K562 (cell line): ENCODE results near the gene FRMPD1. TPM values are rescaled to one million over a fixed set of nuclear protein-coding genes. Genes with fewer than 3 reads are reported as not detected.

Experiments
- ATF4 ChIP-seq: fragments of 450-650 bp; formaldehyde crosslinking; IDR thresholded peaks from 2 replicates; pipeline ENCODE4 v1.4.0; 2022; ENCODE audit warnings: mild to moderate bottlenecking, moderate library complexity
- KDM2B ChIP-seq: fragments of 250-450 bp; sonication (Bioruptor Pico); IDR thresholded peaks from 2 replicates; pipeline ENCODE4 v1.8.0; 2021; ENCODE audit warnings: mild to moderate bottlenecking, moderate library complexity
- RAD51 ChIP-seq: fragments of 450-650 bp; IDR thresholded peaks from 2 replicates; pipeline ENCODE4 v1.7.1; 2016; ENCODE audit warnings: low read depth, mild to moderate bottlenecking, borderline replicate concordance
- RBM25 ChIP-seq: fragments of 200-400 bp; formaldehyde crosslinking; IDR thresholded peaks from 2 replicates; pipeline ENCODE4 v1.6.1; 2018; ENCODE audit warnings: low read length, low read depth, moderate library complexity; ENCODE audit not compliant: severe bottlenecking
- REST ChIP-seq, 2 experiments: fragments of 450-650 bp; formaldehyde crosslinking in 1 of 2; IDR thresholded peaks; 2 replicates each; pipeline versions ENCODE4 v1.4.0 to v1.6.1; 2014 to 2020; ENCODE audit warnings: mild to moderate bottlenecking in 2 of 2, borderline replicate concordance in 1 of 2, low read depth in 1 of 2
- USF1 ChIP-seq: sonication (generic); formaldehyde crosslinking; IDR thresholded peaks from 2 replicates; pipeline ENCODE4 v1.9.0; 2022; ENCODE audit warnings: mild to moderate bottlenecking, missing genetic modification reagents
- USF2 ChIP-seq: sonication (generic); formaldehyde crosslinking; IDR thresholded peaks from 2 replicates; pipeline ENCODE4 v1.5.0; 2020; ENCODE audit warnings: missing genetic modification reagents
- polyA plus RNA-seq, 8 experiments: library from polyadenylated mRNA; depleted of rRNA in 4 of 8; stranded (reverse) in 5 of 8; unstranded in 3 of 8; fragments of >200 nt; fragmentation: Nextera tagmentation in 2 of 8; fragmentation: Illumina TruSeq in 1 of 8; extraction: Ambion mirVana in 2 of 8; extraction: Trizol in 1 of 8; gene quantifications; 2 replicates each; pipeline versions ENCODE4 v1.2.1 to v1.2.3, GENCODE V29; 2011 to 2014; ENCODE audit warnings: inconsistent platforms in 1 of 8, missing spikeins in 1 of 8
- total RNA-seq, 7 experiments: library from RNA; depleted of rRNA in 6 of 7; stranded (reverse); fragments of >200 nt in 6 of 7; fragmentation: Illumina TruSeq in 2 of 7; extraction: Trizol in 2 of 7; gene quantifications; 2 replicates each; pipeline versions ENCODE4 v1.2.1 to v1.2.3, GENCODE V29; 2011 to 2021; ENCODE audit warnings: low replicate concordance in 1 of 7

The FRMPD1 gene
- total and polyA plus RNA-seq, 9 of the 15 experiments (the other 6 are each of a cell fraction or from before 2014, with no cell fraction given) = not detected

GRCh38 chr9:37632479-37632878, 18.3 kb upstream of the FRMPD1 start (continued):
- TF ChIP-seq REST (IDR thresholded peaks at IDR 0.05; ENCODE audit: borderline replicate concordance) (peak; percentile 29; the same call in 1 of the 2 replicates), REST (CRISPR knock-in tag; IDR thresholded peaks at IDR 0.05; ENCODE audit: low read depth) (no peak), RBM25 (peak; percentile 69), ATF4 (no peak), USF2 (CRISPR knock-in tag) (peak; percentile 93), RAD51 (peak; percentile 81), USF1 (peak; percentile 85), KDM2B (no peak)
